ENCODE results near the gene CRYZ. TPM values are rescaled to one million over a fixed set of nuclear protein-coding genes. Genes with fewer than 3 reads are reported as not detected.

CRYZ gene
- total and polyA plus RNA-seq, 2 of the 8 experiments (the other 6 are each of a cell fraction or from before 2014, with no cell fraction given), result 20.5 to 43.8 TPM

- TF ChIP-seq TBP (IDR thresholded peaks at IDR 0.05; ENCODE audit: low read depth, low read length) (peak; percentile 69), TCF12 (IDR thresholded peaks at IDR 0.05; ENCODE audit: low read depth, low read length) (no peak), CREB1 (IDR thresholded peaks at IDR 0.05) (no peak), TAF7 (optimal IDR thresholded peaks at IDR 0.05; ENCODE audit: borderline replicate concordance, low read depth, low read length) (peak; percentile 41), JUN (IDR thresholded peaks at IDR 0.05; ENCODE audit: low read depth, low read length) (no peak), RBBP5 (IDR thresholded peaks at IDR 0.05; ENCODE audit: borderline replicate concordance, low read depth, low read length) (0 out of 2 replicates have a peak, but pooled peaks have one; percentile 40), EP300 (IDR thresholded peaks at IDR 0.05; ENCODE audit: borderline replicate concordance in 1 of 2, low read depth in 2 of 2, low read length in 2 of 2) (no peak), ZNF274 (IDR thresholded peaks at IDR 0.05; ENCODE audit: borderline replicate concordance, extremely low read depth, low read length) (no peak), RNF2 (IDR thresholded peaks at IDR 0.05; ENCODE audit: borderline replicate concordance, low read depth, low read length, missing control alignments, poor library complexity, severe bottlenecking) (no peak), JUND (IDR thresholded peaks at IDR 0.05; ENCODE audit: low read length) (no peak), SP2 (IDR thresholded peaks at IDR 0.05; ENCODE audit: low read length) (no peak), SRF (IDR thresholded peaks at IDR 0.05; ENCODE audit: low read depth, low read length) (no peak), RFX5 (IDR thresholded peaks at IDR 0.05; ENCODE audit: borderline replicate concordance, low read depth, low read length) (no peak), BACH1 (IDR thresholded peaks at IDR 0.05; ENCODE audit: low read length) (no peak), SP4 (IDR thresholded peaks at IDR 0.05; ENCODE audit: low read length) (no peak), PHF8 (conservative IDR thresholded peaks at IDR 0.05; ENCODE audit: low read depth, low read length) (peak; percentile 57; the same call in 1 of the 2 replicates), NANOG (IDR thresholded peaks at IDR 0.05; ENCODE audit: insufficient read depth, low read depth, low read length, poor library complexity, severe bottlenecking) (no peak), FOSL1 (IDR thresholded peaks at IDR 0.05; ENCODE audit: insufficient read depth, low read depth, low read length) (no peak), RAD21 (IDR thresholded peaks at IDR 0.05 in 1 of 2, conservative IDR thresholded peaks at IDR 0.05 in 1 of 2; ENCODE audit: low read depth in 2 of 2, low read length in 2 of 2) (no peak), SUZ12 (IDR thresholded peaks at IDR 0.05; ENCODE audit: low read length) (no peak), ATF2 (IDR thresholded peaks at IDR 0.05; ENCODE audit: low read length) (0 out of 2 replicates have a peak, but pooled peaks have one; percentile 18), EGR1 (IDR thresholded peaks at IDR 0.05; ENCODE audit: borderline replicate concordance, low read depth, low read length) (no peak), TAF1 (IDR thresholded peaks at IDR 0.05; ENCODE audit: low read depth, low read length) (peak; percentile 82)
Measured at GRCh38 chr1:74732960-74733603, at the start of gene CRYZ, which contains the start of gene TYW3 (continued).
